Hepatocyte (in vitro differentiated cells): Measurements from ENCODE around the gene PRMT7.

Source experiments
- EZH2 ChIP-seq: fragments of 200-600 bp; sonication (generic); IDR thresholded peaks from 2 replicates; pipeline ENCODE4 v1.6.1; 2016; ENCODE audit warnings: antibody characterized with exemption, mild to moderate bottlenecking, borderline replicate concordance
- EZH2phosphoT487 ChIP-seq: fragments of 200-600 bp; sonication (generic); IDR thresholded peaks from one replicate; pipeline ENCODE4 v1.6.1; 2018; ENCODE audit warnings: antibody characterized with exemption, mild to moderate bottlenecking, low read depth, moderate library complexity; ENCODE audit not compliant: unreplicated experiment, severe bottlenecking
- TF ChIP-seq, protein P1 (sequence below): fragments of 200-600 bp; sonication (generic); IDR thresholded peaks from 2 replicates; pipeline ENCODE4 v1.5.1; 2016; ENCODE audit warnings: antibody characterized with exemption, mild to moderate bottlenecking; ENCODE audit not compliant: poor library complexity

GRCh38 chr16:68403177-68403576 is 92.4 kb downstream of the PRMT7 start:
- TF ChIP-seq, protein P1, sequence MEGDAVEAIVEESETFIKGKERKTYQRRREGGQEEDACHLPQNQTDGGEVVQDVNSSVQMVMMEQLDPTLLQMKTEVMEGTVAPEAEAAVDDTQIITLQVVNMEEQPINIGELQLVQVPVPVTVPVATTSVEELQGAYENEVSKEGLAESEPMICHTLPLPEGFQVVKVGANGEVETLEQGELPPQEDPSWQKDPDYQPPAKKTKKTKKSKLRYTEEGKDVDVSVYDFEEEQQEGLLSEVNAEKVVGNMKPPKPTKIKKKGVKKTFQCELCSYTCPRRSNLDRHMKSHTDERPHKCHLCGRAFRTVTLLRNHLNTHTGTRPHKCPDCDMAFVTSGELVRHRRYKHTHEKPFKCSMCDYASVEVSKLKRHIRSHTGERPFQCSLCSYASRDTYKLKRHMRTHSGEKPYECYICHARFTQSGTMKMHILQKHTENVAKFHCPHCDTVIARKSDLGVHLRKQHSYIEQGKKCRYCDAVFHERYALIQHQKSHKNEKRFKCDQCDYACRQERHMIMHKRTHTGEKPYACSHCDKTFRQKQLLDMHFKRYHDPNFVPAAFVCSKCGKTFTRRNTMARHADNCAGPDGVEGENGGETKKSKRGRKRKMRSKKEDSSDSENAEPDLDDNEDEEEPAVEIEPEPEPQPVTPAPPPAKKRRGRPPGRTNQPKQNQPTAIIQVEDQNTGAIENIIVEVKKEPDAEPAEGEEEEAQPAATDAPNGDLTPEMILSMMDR, result no peak
- no peak for TF ChIP-seq EZH2
- no peak for TF ChIP-seq EZH2phosphoT487
